HepG2 (cell line): ENCODE measurements around the gene DBNDD2. TPM values are rescaled to one million over a fixed set of nuclear protein-coding genes. Genes with fewer than 3 reads are reported as not detected.

Experiments used
- AGO2 ChIP-seq: fragments of 200-400 bp; formaldehyde crosslinking; optimal IDR thresholded peaks from 2 replicates; pipeline ENCODE3; 2017; ENCODE audit warnings: mild to moderate bottlenecking, low read depth, low read length, moderate library complexity
- HDAC1 ChIP-seq: sonication (generic); formaldehyde crosslinking; IDR thresholded peaks from 2 replicates; pipeline ENCODE4 v1.5.1; 2020; ENCODE audit warnings: mild to moderate bottlenecking, missing genetic modification reagents
- HHEX ChIP-seq: IDR thresholded peaks from 2 replicates; pipeline ENCODE4 v1.6.1; 2016; ENCODE audit warnings: control low read depth
- JUNB ChIP-seq: sonication (generic); formaldehyde crosslinking; IDR thresholded peaks from 2 replicates; pipeline ENCODE4 v1.8.0; 2022; ENCODE audit warnings: missing genetic modification reagents, mild to moderate bottlenecking, borderline replicate concordance
- NRL ChIP-seq: sonication (generic); formaldehyde crosslinking; IDR thresholded peaks from 2 replicates; pipeline ENCODE4 v1.5.0; 2020; ENCODE audit warnings: missing genetic modification reagents, mild to moderate bottlenecking, moderate library complexity, borderline replicate concordance
- PRDM10 ChIP-seq: sonication (generic); formaldehyde crosslinking; IDR thresholded peaks from 2 replicates; pipeline ENCODE4 v1.4.0; 2020; ENCODE audit warnings: low read depth, missing genetic modification reagents
- TMF1 ChIP-seq: sonication (generic); formaldehyde crosslinking; IDR thresholded peaks from 2 replicates; pipeline ENCODE4 v1.8.1; 2022; ENCODE audit warnings: low read depth, missing genetic modification reagents
- ZFP37 ChIP-seq: sonication (generic); formaldehyde crosslinking; IDR thresholded peaks from 2 replicates; pipeline ENCODE4 v1.4.0; 2020; ENCODE audit warnings: missing genetic modification reagents, borderline replicate concordance
- ZMYM3 ChIP-seq: sonication (generic); formaldehyde crosslinking; IDR thresholded peaks from 2 replicates; pipeline ENCODE4 v1.5.1; 2020; ENCODE audit warnings: mild to moderate bottlenecking, missing genetic modification reagents
- ZNF264 ChIP-seq: sonication (generic); formaldehyde crosslinking; IDR thresholded peaks from 2 replicates; pipeline ENCODE4 v1.4.0; 2020; ENCODE audit warnings: missing genetic modification reagents
- ZNF343 ChIP-seq: sonication (generic); formaldehyde crosslinking; IDR thresholded peaks from 2 replicates; pipeline ENCODE4 v1.4.0; 2020; ENCODE audit warnings: mild to moderate bottlenecking, missing genetic modification reagents
- ZNF512 ChIP-seq: sonication (generic); formaldehyde crosslinking; IDR thresholded peaks from 2 replicates; pipeline ENCODE4 v1.4.0; 2020; ENCODE audit warnings: mild to moderate bottlenecking, missing genetic modification reagents
- ZNF639 ChIP-seq: conservative IDR thresholded peaks from 2 replicates; pipeline ENCODE4 v1.6.1; 2018; ENCODE audit warnings: missing genetic modification reagents
- ZNF646 ChIP-seq: sonication (generic); formaldehyde crosslinking; IDR thresholded peaks from 2 replicates; pipeline ENCODE4 v1.9.0; 2021; ENCODE audit warnings: mild to moderate bottlenecking, missing genetic modification reagents
- ZNF777 ChIP-seq: sonication (generic); formaldehyde crosslinking; IDR thresholded peaks from 2 replicates; pipeline ENCODE4 v1.4.0; 2020; ENCODE audit warnings: missing genetic modification reagents
- polyA plus RNA-seq, 8 experiments: library from polyadenylated mRNA; depleted of rRNA in 3 of 8; stranded (reverse) in 7 of 8; unstranded in 1 of 8; fragments of >200 nt; fragmentation: Illumina TruSeq in 4 of 8; extraction: Trizol in 4 of 8; gene quantifications; 2 replicates each; pipeline versions ENCODE4 v1.2.1 to v1.2.3, GENCODE V29; 2011 to 2016; ENCODE audit warnings: low read depth in 4 of 8, missing spikeins in 1 of 8, mixed read lengths in 1 of 8; ENCODE audit not compliant: insufficient read depth in 1 of 8
- total RNA-seq, 5 experiments: library from RNA; depleted of rRNA; stranded (reverse); fragments of >200 nt; fragmentation: Illumina TruSeq; extraction: Trizol; gene quantifications; 2 replicates each; pipeline ENCODE4 v1.2.3, GENCODE V29; 2016; ENCODE audit warnings: low read depth in 1 of 5

The DBNDD2 gene
- total and polyA plus RNA-seq, 2 of the 13 experiments (the other 11 are each of a cell fraction or from before 2014, with no cell fraction given): 16.7 to 47.6 TPM

- TF ChIP-seq ZNF646 (CRISPR knock-in tag): no peak
- TF ChIP-seq NRL (CRISPR knock-in tag): peak; percentile 99
- peak; percentile 84 for TF ChIP-seq AGO2
- 0 out of 2 replicates have a peak, but pooled peaks have one; percentile 31 for TF ChIP-seq ZMYM3 (CRISPR knock-in tag)
- TF ChIP-seq HHEX (CRISPR knock-in tag): 0 out of 2 replicates have a peak, but pooled peaks have one; percentile 24
- peak; percentile 100 for TF ChIP-seq HDAC1 (CRISPR knock-in tag)
- peak; percentile 52; the same call in 1 of the 2 replicates for TF ChIP-seq ZNF512
- peak; percentile 86; the same call in 1 of the 2 replicates for TF ChIP-seq ZNF264
- TF ChIP-seq ZNF343 (CRISPR knock-in tag): peak; percentile 36; the same call in 1 of the 2 replicates
- peak; percentile 56; the same call in 1 of the 2 replicates for TF ChIP-seq ZNF639 (CRISPR knock-in tag)
- peak; percentile 79; the same call in 1 of the 2 replicates for TF ChIP-seq PRDM10 (CRISPR knock-in tag)
- TF ChIP-seq JUNB (CRISPR knock-in tag): 0 out of 2 replicates have a peak, but pooled peaks have one; percentile 50
- peak; percentile 62; the same call in 1 of the 2 replicates for TF ChIP-seq ZFP37 (CRISPR knock-in tag)
- TF ChIP-seq ZNF777 (CRISPR knock-in tag): 0 out of 2 replicates have a peak, but pooled peaks have one; percentile 48
- TF ChIP-seq TMF1: no peak; the same call in 1 of the 2 replicates
Observed at GRCh38 chr20:45415822-45416637, 7.9 kb downstream of the DBNDD2 start, which contains the start of gene PIGT (continued).
